ENCODE data around the gene RBM23.

Gene RBM23

DNA sequence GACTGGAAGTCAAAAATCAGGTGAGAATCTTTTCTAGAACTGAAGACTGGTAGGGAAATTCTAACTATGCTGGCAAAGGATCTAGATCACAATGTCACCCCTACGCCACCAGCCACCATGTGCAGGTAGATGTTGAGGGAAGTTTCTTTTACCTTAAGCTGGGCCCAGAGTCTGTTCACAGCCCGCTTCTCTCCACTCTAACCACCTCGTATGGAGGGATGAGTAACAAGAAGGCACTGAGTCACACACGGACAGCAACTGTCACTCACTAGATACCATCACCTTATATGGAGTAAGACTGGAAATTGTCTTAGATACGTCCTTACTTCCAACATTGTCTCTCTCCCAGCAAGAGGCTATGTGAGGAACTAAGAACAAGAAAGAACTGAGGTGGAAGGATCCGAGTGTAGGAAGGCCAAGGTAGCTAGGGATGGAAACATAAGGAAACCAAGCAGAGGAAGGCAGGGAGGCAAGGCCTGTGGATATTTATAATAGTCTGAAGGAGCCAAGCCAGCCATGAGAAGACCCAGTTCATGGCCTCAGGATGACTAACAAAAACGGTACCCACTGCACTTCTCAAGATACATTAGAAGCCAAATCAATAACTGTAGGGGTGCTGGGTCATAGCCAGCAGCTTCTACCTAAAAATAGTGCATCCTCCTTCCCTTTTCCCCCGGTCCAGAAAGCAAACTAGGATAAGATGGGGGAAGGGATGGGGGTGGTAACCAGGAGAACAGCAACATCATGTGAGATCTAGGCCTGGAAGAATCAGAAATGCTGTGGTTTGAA, 20.5 kb downstream of the RBM23 start:
- Histone ChIP-seq H3K4me2 (ENCODE audit: insufficient read depth, low read length, poor library complexity, severe bottlenecking) (no peak overlapping the region), H3K14ac (ENCODE audit: low read length) (no peak overlapping the region), H3K9ac (ENCODE audit: low read depth, low read length, poor library complexity) (no peak overlapping the region), H3K4me3 (ENCODE audit: low read length in 2 of 2) (no peak overlapping the region), H2BK120ac (ENCODE audit: low read depth, low read length) (no peak overlapping the region), H2BK15ac (ENCODE audit: low read length) (no peak overlapping the region), H2AFZ (ENCODE audit: low read length) (no peak overlapping the region), H3K18ac (ENCODE audit: low read length) (no peak overlapping the region), H3K4me1 (ENCODE audit: control insufficient read depth in 2 of 2, insufficient read depth in 1 of 2, low read depth in 1 of 2, low read length in 2 of 2) (peaks cover 0 to 4% of the 10 kb centered on the region in 2 donors), H2BK5ac (ENCODE audit: low read length) (no peak overlapping the region), H3K79me1 (ENCODE audit: low read depth, low read length) (no peaks in the 10 kb centered on the region), H3K23ac (ENCODE audit: low read depth, low read length, poor library complexity) (no peak overlapping the region), H4K91ac (ENCODE audit: low read depth, low read length, poor library complexity) (no peak overlapping the region), H3K27ac (replicated peaks; ENCODE audit: low read length) (no peak overlapping the region), H2BK12ac (ENCODE audit: low read length) (no peak overlapping the region), H4K8ac (ENCODE audit: low read depth, low read length) (no peak overlapping the region), H2AK5ac (ENCODE audit: low read depth, low read length) (no peak overlapping the region), H3K27me3 (ENCODE audit: control insufficient read depth in 3 of 3, insufficient read depth in 3 of 3, low read depth in 1 of 3, low read length in 3 of 3) (no peaks in the 10 kb centered on the region), H3K36me3 (replicated peaks in 1 of 2; ENCODE audit: control insufficient read depth in 2 of 2, insufficient read depth in 2 of 2, low read length in 2 of 2) (peaks cover 22 to 56% of the 10 kb centered on the region in 2 donors), H3K9me3 (replicated peaks in 1 of 2; ENCODE audit: control insufficient read depth in 2 of 2, insufficient read depth in 1 of 2, low read depth in 1 of 2, low read length in 2 of 2) (no peaks in the 10 kb centered on the region), H3K4ac (ENCODE audit: low read length) (no peak overlapping the region)
- DNase-seq (ENCODE audit: low spot score), result no peak
- WGBS, 2 donors (ENCODE audit: extremely low coverage in 2 of 2, insufficient read length in 2 of 2, insufficient replicate concordance in 1 of 2), result no CpG with 5 or more reads among the region's 8 CpGs

- no peak overlapping the region for H3K27ac ChIP-seq (replicated peaks; ENCODE audit: low read length)
- H3K9me3 ChIP-seq (replicated peaks in 1 of 2; ENCODE audit: control insufficient read depth in 2 of 2, insufficient read depth in 1 of 2, low read depth in 1 of 2, low read length in 2 of 2), result no peaks in the 10 kb centered on the region
- no peak overlapping the region for H3K9ac ChIP-seq (ENCODE audit: low read depth, low read length, poor library complexity)
- no peak overlapping the region for H3K4me2 ChIP-seq (ENCODE audit: insufficient read depth, low read length, poor library complexity, severe bottlenecking)
- H4K8ac ChIP-seq (ENCODE audit: low read depth, low read length), result no peak overlapping the region
- H3K4ac ChIP-seq (ENCODE audit: low read length), result no peak overlapping the region
- H3K4me1 ChIP-seq (ENCODE audit: control insufficient read depth in 2 of 2, insufficient read depth in 1 of 2, low read depth in 1 of 2, low read length in 2 of 2), result peaks cover 0 to 4% of the 10 kb centered on the region in 2 donors
- no peak overlapping the region for H2BK15ac ChIP-seq (ENCODE audit: low read length)
- no peaks in the 10 kb centered on the region for H3K79me1 ChIP-seq (ENCODE audit: low read depth, low read length)
- H4K91ac ChIP-seq (ENCODE audit: low read depth, low read length, poor library complexity), result no peak overlapping the region
- H2AK5ac ChIP-seq (ENCODE audit: low read depth, low read length), result no peak overlapping the region
- H3K14ac ChIP-seq (ENCODE audit: low read length), result no peak overlapping the region
- no peak for DNase-seq (ENCODE audit: low spot score)
- H3K27me3 ChIP-seq (ENCODE audit: control insufficient read depth in 3 of 3, insufficient read depth in 3 of 3, low read depth in 1 of 3, low read length in 3 of 3), result no peaks in the 10 kb centered on the region
- H3K4me3 ChIP-seq (ENCODE audit: low read length in 2 of 2), result no peak overlapping the region
- no peak overlapping the region for H2BK5ac ChIP-seq (ENCODE audit: low read length)
- no peak overlapping the region for H2AFZ ChIP-seq (ENCODE audit: low read length)
- no peak overlapping the region for H3K23ac ChIP-seq (ENCODE audit: low read depth, low read length, poor library complexity)
- no peak overlapping the region for H3K18ac ChIP-seq (ENCODE audit: low read length)
- no peak overlapping the region for H2BK120ac ChIP-seq (ENCODE audit: low read depth, low read length)
- H3K36me3 ChIP-seq (replicated peaks in 1 of 2; ENCODE audit: control insufficient read depth in 2 of 2, insufficient read depth in 2 of 2, low read length in 2 of 2), result peaks cover 15 to 44% of the 10 kb centered on the region in 2 donors
- H2BK12ac ChIP-seq (ENCODE audit: low read length), result no peak overlapping the region
- WGBS, 2 donors (ENCODE audit: extremely low coverage in 2 of 2, insufficient read length in 2 of 2, insufficient replicate concordance in 1 of 2), result no CpG with 5 or more reads among the region's 1 CpG
These were observed 21.6 kb downstream of the RBM23 start for GRCh38 chr14:22897357-22897756.

GRCh38 chr14:22896760-22897159, 22.2 kb downstream of the RBM23 start:
- Histone ChIP-seq H3K4me3 (ENCODE audit: low read length in 2 of 2) (no peak overlapping the region), H3K9ac (ENCODE audit: low read depth, low read length, poor library complexity) (no peak overlapping the region), H3K23ac (ENCODE audit: low read depth, low read length, poor library complexity) (no peak overlapping the region), H3K4ac (ENCODE audit: low read length) (no peak overlapping the region), H3K27ac (replicated peaks; ENCODE audit: low read length) (no peak overlapping the region), H2AK5ac (ENCODE audit: low read depth, low read length) (no peak overlapping the region), H2BK15ac (ENCODE audit: low read length) (no peak overlapping the region), H3K27me3 (ENCODE audit: control insufficient read depth in 3 of 3, insufficient read depth in 3 of 3, low read depth in 1 of 3, low read length in 3 of 3) (no peaks in the 10 kb centered on the region), H3K36me3 (replicated peaks in 1 of 2; ENCODE audit: control insufficient read depth in 2 of 2, insufficient read depth in 2 of 2, low read length in 2 of 2) (peaks cover 11 to 38% of the 10 kb centered on the region in 2 donors), H2BK5ac (ENCODE audit: low read length) (no peak overlapping the region), H2BK12ac (ENCODE audit: low read length) (no peak overlapping the region), H3K79me1 (ENCODE audit: low read depth, low read length) (no peaks in the 10 kb centered on the region), H3K18ac (ENCODE audit: low read length) (no peak overlapping the region), H3K14ac (ENCODE audit: low read length) (no peak overlapping the region), H2BK120ac (ENCODE audit: low read depth, low read length) (no peak overlapping the region), H4K91ac (ENCODE audit: low read depth, low read length, poor library complexity) (no peak overlapping the region), H2AFZ (ENCODE audit: low read length) (no peak overlapping the region), H4K8ac (ENCODE audit: low read depth, low read length) (no peak overlapping the region), H3K9me3 (replicated peaks in 1 of 2; ENCODE audit: control insufficient read depth in 2 of 2, insufficient read depth in 1 of 2, low read depth in 1 of 2, low read length in 2 of 2) (no peaks in the 10 kb centered on the region), H3K4me2 (ENCODE audit: insufficient read depth, low read length, poor library complexity, severe bottlenecking) (no peak overlapping the region), H3K4me1 (ENCODE audit: control insufficient read depth in 2 of 2, insufficient read depth in 1 of 2, low read depth in 1 of 2, low read length in 2 of 2) (peaks cover 0 to 4% of the 10 kb centered on the region in 2 donors)
- no CpG with 5 or more reads among the region's 3 CpGs for WGBS, 2 donors (ENCODE audit: extremely low coverage in 2 of 2, insufficient read length in 2 of 2, insufficient replicate concordance in 1 of 2)
- no peak for DNase-seq (ENCODE audit: low spot score)

GRCh38 chr14:22896356-22896755, 22.6 kb downstream of the RBM23 start:
- Histone ChIP-seq H3K9ac (ENCODE audit: low read depth, low read length, poor library complexity) (no peak overlapping the region), H3K27me3 (ENCODE audit: control insufficient read depth in 3 of 3, insufficient read depth in 3 of 3, low read depth in 1 of 3, low read length in 3 of 3) (no peaks in the 10 kb centered on the region), H2BK12ac (ENCODE audit: low read length) (no peak overlapping the region), H3K36me3 (replicated peaks in 1 of 2; ENCODE audit: control insufficient read depth in 2 of 2, insufficient read depth in 2 of 2, low read length in 2 of 2) (peaks cover 7 to 34% of the 10 kb centered on the region in 2 donors), H3K4me2 (ENCODE audit: insufficient read depth, low read length, poor library complexity, severe bottlenecking) (no peak overlapping the region), H3K14ac (ENCODE audit: low read length) (no peak overlapping the region), H3K27ac (replicated peaks; ENCODE audit: low read length) (no peak overlapping the region), H3K23ac (ENCODE audit: low read depth, low read length, poor library complexity) (no peak overlapping the region), H3K4me3 (ENCODE audit: low read length in 2 of 2) (no peak overlapping the region), H4K8ac (ENCODE audit: low read depth, low read length) (no peak overlapping the region), H3K4me1 (ENCODE audit: control insufficient read depth in 2 of 2, insufficient read depth in 1 of 2, low read depth in 1 of 2, low read length in 2 of 2) (peaks cover 0 to 4% of the 10 kb centered on the region in 2 donors), H4K91ac (ENCODE audit: low read depth, low read length, poor library complexity) (no peak overlapping the region), H3K79me1 (ENCODE audit: low read depth, low read length) (no peaks in the 10 kb centered on the region), H2AFZ (ENCODE audit: low read length) (no peak overlapping the region), H2BK120ac (ENCODE audit: low read depth, low read length) (no peak overlapping the region), H3K9me3 (replicated peaks in 1 of 2; ENCODE audit: control insufficient read depth in 2 of 2, insufficient read depth in 1 of 2, low read depth in 1 of 2, low read length in 2 of 2) (no peaks in the 10 kb centered on the region), H3K4ac (ENCODE audit: low read length) (no peak overlapping the region), H3K18ac (ENCODE audit: low read length) (no peak overlapping the region), H2AK5ac (ENCODE audit: low read depth, low read length) (no peak overlapping the region), H2BK15ac (ENCODE audit: low read length) (no peak overlapping the region), H2BK5ac (ENCODE audit: low read length) (no peak overlapping the region)
- no peak for DNase-seq (ENCODE audit: low spot score)
- no CpG with 5 or more reads among the region's 5 CpGs for WGBS, 2 donors (ENCODE audit: extremely low coverage in 2 of 2, insufficient read length in 2 of 2, insufficient replicate concordance in 1 of 2)
